ENCODE results near the gene ISM2.

ISM2 gene

GRCh38 chr14:77458249-77458950 lies 40.2 kb downstream of the ISM2 start:
- no peak for TF ChIP-seq CTCF (IDR thresholded peaks at IDR 0.05; ENCODE audit: low read depth, low read length, missing control alignments)
- no peak for DNase-seq (ENCODE audit: extremely low read depth, low read depth)
- H3K4me3 ChIP-seq (replicated peaks; ENCODE audit: low read depth, low read length) = peak overlapping the region; percentile 94

GRCh38 chr14:77457522-77458248 lies 40.9 kb downstream of the ISM2 start, which contains the start of the genes AHSA1 and VIPAS39:
Gene AHSA1, plus strand, starts transcription at chr14:77458093. Its CDS starts 97 bp downstream, at chr14:77458190.
Gene VIPAS39, minus strand, starts transcription at chr14:77457601. Its CDS starts 3,499 bp downstream, at chr14:77454102.
- H3K4me3 ChIP-seq (replicated peaks; ENCODE audit: low read depth, low read length) = peak within 1 kb of the TSS; percentile 94
- no peak for TF ChIP-seq CTCF (IDR thresholded peaks at IDR 0.05; ENCODE audit: low read depth, low read length, missing control alignments)
- DNase-seq (ENCODE audit: extremely low read depth, low read depth) = peak; percentile 99

GRCh38 chr14:77457115-77457521 lies 41.5 kb downstream of the ISM2 start:
- H3K4me3 ChIP-seq (replicated peaks; ENCODE audit: low read depth, low read length) = peak overlapping the region; percentile 94
- no peak for TF ChIP-seq CTCF (IDR thresholded peaks at IDR 0.05; ENCODE audit: low read depth, low read length, missing control alignments)
- DNase-seq (ENCODE audit: extremely low read depth, low read depth) = no peak

GRCh38 chr14:77455966-77456640 lies 42.5 kb downstream of the ISM2 start:
- no peak for DNase-seq (ENCODE audit: extremely low read depth, low read depth)
- H3K4me3 ChIP-seq (replicated peaks; ENCODE audit: low read depth, low read length) = peak overlapping the region; percentile 94
- TF ChIP-seq CTCF (IDR thresholded peaks at IDR 0.05; ENCODE audit: low read depth, low read length, missing control alignments) = no peak

GRCh38 chr14:77442196-77442595 lies 56.4 kb downstream of the ISM2 start:
- no peak for TF ChIP-seq CTCF (IDR thresholded peaks at IDR 0.05; ENCODE audit: low read depth, low read length, missing control alignments)
- no peak overlapping the region for H3K4me3 ChIP-seq (replicated peaks; ENCODE audit: low read depth, low read length)
- no peak for DNase-seq (ENCODE audit: extremely low read depth, low read depth)

GRCh38 chr14:77439861-77440260 lies 58.8 kb downstream of the ISM2 start:
- no peak for DNase-seq (ENCODE audit: extremely low read depth, low read depth)
- H3K4me3 ChIP-seq (replicated peaks; ENCODE audit: low read depth, low read length) = no peak overlapping the region
- no peak for TF ChIP-seq CTCF (IDR thresholded peaks at IDR 0.05; ENCODE audit: low read depth, low read length, missing control alignments)

All from HFF-Myc (cell line).